ENCODE data around the gene L3HYPDH.

GRCh38 chr14:59529189-59529588 is 45.0 kb upstream of the L3HYPDH start:
- TF ChIP-seq SIN3A (IDR thresholded peaks at IDR 0.05; ENCODE audit: borderline replicate concordance, insufficient read depth, low read length) (no peak), TAF1 (IDR thresholded peaks at IDR 0.05; ENCODE audit: borderline replicate concordance, insufficient read depth, low read length) (no peak), REST (IDR thresholded peaks at IDR 0.05; ENCODE audit: insufficient read depth in 1 of 2, low read depth in 2 of 2, low read length in 2 of 2) (no peak)

All from PFSK-1 (cell line).